Measurements from ENCODE around the gene IL21.

IL21 gene

DNA sequence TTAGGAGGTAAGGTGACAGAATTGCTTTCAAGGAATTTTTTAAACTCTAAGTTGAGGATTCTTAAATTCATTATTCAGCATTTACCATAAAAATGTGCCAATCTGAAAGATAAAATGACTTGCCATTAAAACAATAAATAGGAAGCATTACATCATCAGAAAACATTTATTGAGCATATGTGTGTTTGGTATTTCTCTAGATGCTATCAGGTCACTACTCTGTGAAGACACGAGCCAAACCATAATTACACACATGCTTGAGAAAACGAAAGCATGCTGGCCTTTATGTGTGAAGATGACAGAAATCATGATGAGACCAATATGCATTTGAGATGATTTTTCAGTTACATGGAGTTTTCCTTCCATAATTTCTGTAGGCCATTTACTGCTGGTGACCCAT is 12.3 kb upstream of the IL21 start:
- DNase-seq (ENCODE audit: low read depth, low spot score): no peak

GRCh38 chr4:122632396-122633143 is 11.7 kb upstream of the IL21 start:
- DNase-seq (ENCODE audit: low read depth, low spot score): no peak

GRCh38 chr4:122625156-122625555 is 4.3 kb upstream of the IL21 start:
- DNase-seq (ENCODE audit: low read depth, low spot score): no peak

DNA sequence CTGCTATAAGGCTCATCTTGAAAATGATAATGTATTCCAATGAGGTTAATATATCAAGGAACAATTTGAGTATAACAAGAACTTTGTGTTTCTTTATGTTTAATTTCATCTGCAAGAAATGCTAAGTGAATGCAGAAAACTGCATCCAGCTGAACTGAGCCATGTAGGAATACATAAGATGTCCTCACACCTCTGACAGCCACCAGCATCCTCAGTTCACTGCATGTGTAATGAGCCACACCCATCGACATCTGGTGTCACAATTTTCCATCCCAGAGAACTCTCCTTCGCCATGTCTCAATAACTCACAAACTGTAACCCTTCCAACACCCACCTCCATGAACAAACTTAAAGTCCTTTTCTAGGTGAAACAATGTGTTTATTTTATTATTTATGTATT is 3.3 kb upstream of the IL21 start:
- DNase-seq (ENCODE audit: low read depth, low spot score): no peak

DNA sequence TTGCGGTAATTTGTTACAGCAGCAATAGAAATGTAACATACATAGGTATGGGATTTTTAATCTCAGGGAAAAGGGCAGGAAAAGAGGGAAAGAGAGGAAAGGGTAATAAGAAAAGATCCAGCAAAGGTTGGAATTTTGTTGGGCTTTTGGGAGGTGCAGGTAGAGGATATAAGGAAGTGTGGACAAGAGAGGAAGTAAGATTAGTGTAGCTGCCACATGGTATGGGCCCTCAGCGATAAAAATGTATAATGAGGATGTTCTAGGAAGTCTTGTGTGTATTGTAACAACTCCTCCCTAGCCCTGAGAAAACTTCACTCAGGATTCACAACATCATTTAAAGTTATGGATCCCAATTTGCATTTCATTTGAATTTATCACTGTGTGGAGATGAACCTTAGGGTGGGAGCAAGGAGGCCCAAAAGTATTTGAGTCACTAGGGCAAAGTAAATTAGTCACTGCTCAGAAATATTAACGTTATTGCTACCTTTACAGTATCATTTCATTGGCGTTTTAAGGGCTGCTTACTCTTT is 2.8 kb upstream of the IL21 start:
- no peak for DNase-seq (ENCODE audit: low read depth, low spot score)

- DNase-seq (ENCODE audit: low read depth, low spot score): no peak
Observed at GRCh38 chr4:122622400-122622799, 1.5 kb upstream of the IL21 start.

GRCh38 chr4:122619611-122620010 is 1.3 kb downstream of the IL21 start:
- DNase-seq (ENCODE audit: low read depth, low spot score): no peak

DNA sequence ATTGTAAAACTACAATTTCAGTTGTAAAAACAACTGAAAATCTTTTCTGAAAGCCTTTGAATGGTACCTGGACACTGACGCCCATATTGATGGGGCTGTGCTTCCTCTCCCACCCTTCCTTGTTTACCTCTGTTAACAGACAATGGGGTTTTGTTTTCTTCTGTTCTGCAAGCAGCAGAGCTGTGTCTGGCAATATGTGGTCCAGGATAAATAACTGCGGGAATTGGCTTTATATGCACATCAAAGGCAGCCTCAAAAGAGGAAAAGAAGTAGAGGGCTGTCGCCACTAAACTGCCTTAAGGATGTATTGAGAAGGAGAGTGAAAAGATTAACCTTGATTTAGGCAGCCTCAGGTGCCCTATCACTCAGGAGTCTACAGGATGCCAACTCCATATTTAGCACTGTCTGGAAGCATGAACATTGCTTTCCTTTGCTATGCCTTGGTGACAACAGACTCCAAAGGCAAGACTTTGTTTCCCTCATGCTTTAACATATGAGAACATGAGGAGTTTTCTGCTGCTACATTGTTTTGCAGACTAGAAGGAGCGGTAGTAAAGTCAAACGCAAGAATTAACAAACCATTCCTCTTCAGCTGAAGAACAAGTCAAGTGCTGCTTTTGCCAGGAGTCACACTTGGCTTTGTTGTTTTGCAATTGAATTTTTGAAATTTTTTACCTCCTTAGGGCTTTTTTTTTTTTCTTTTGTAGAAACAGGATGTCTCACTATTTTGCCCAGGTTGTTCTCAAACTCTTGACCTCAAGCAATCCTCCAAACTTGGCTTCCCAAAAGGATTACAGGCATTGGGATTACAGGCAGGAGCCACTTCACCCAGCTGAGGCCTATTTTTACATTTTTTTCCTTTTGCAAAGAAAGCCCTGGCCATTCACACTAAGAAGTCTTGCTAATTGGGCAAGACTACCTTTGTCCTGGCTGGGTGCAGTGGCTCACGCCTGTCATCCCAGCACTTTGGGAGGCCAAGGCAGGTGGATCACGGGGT is 3.0 kb downstream of the IL21 start:
- no peak for DNase-seq (ENCODE audit: low read depth, low spot score)

GRCh38 chr4:122616915-122617596 is 3.8 kb downstream of the IL21 start:
- DNase-seq (ENCODE audit: low read depth, low spot score): no peak

DNA sequence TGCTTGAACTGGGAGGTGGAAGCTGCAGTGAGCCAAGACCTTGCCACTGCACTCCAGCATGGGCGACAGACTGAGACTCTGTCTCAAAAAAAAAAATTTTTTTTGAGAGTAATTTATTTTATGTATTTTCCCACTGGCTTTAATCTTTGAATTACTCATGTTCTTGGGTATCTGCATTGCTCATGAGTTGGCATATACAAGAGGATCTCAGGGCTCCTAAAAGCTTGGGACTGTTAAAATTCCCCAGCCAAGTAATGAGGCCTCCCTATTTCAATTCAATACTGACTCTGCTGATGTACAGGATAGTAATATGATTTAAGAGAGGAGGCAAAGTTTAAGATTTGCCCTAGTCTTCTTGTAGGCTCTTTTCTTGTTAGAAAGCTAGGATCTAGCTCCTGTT is 6.2 kb downstream of the IL21 start:
- no peak for DNase-seq (ENCODE audit: low read depth, low spot score)

DNA sequence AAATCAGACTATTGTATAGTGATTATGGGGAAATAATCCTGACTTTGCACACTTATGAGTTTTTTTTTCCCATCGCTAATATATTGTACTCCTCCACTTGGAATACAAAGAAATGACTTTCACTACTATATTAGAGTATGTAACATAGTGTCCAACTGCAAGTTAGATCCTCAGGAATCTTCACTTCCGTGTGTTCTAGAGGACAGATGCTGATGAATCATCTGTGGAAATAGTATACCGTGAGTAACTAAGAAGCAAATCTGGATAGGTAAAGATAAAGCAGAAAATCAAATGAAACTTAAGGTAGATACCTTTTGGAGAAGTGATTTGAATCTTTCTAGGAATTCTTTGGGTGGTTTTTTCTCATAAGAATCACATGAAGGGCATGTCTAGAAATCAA is 8.3 kb downstream of the IL21 start:
- DNase-seq (ENCODE audit: low read depth, low spot score): no peak

DNA sequence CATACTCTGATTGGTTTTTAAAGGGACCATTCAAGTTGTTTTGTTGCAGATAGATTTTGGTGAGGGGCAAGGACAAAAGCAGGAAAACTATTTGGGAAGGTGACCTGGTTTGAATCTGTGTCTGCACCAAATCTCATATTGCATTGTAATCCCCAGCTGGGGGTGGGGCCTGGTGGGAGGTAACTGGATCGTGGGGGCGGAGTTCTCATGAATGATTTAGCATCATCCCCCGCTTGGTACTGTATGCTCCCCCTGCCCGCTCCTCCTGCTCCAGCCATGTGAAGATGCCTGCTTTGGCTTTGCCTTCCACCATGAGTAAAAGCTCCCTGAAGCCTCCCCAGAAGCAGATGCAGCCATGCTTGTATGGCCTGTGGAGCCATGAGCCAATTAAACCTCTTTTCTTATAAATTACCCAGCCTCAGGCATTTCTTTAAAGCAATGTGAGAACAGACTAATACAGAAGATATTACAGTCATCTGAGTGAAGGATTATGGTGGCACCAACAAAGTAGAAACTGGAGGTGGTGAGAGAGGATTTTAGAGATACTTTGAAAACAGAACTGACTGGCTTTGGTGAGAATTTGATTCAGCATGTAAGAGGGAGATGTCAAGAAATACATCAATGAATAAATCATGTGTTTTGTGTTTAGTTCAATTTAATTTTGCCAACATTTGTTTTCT is 14.4 kb downstream of the IL21 start:
- DNase-seq (ENCODE audit: low read depth, low spot score): no peak

DNA sequence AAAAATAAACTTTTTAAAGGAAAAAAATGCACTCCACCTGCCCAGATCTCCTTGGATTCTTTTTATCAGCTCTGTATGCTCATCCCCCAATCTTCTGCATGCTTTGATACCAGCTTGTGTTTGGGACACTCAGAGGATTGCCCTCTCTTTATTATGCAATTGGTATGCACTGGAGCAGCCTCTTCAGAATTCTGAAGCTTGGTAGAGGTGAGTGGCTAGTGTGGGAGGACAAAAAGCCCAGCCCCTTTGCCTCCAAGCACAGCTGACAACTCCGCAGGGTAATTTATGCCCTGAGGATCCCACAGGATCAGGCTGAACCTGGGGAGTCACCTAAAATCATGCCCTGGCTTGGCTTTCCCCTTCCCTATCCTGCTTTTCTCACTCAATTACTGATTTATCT is 16.7 kb downstream of the IL21 start:
- no peak for DNase-seq (ENCODE audit: low read depth, low spot score)

GRCh38 chr4:122603156-122603574 is 17.7 kb downstream of the IL21 start:
- DNase-seq (ENCODE audit: low read depth, low spot score): no peak

DNA sequence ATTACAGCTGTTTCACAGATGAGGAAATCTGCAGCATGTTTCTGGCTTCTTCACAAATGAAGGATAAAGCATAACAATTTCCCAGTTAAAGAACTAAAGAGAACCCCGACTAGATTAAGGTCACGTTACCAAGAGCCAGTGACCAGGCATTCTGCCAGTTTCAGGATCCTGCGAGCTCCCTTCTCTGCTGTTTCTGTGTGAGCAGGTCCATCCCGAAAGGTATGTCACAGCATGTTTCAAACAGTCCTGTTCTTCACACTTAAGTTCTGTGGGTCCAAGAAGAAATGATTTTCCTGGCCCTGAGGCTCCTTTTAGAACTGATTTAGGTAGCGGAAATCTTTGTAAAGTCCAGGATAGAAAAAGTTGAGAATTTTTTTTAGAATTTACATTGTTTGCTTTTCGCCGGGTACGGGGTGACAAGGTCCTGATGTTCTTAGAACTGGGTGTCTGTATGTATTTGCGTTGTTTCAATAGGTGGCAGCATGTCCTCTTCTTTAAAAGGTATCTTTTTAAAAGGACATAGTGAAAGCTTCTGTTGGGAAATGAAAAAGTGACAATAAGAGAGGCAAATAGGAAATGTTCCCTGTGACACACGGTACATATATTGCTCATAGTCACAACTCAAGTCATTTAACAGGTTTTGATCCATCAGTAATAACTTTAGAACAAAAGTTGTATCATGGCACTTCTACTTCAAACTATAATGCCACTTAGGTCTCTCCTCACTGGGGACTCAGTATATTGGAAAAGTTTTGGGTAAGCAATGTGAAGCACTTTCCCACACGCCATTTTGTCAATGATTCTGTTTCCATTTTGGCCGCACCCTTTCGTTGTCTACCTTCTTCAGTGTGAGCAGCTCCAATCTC is 18.4 kb downstream of the IL21 start:
- no peak for DNase-seq (ENCODE audit: low read depth, low spot score)

- DNase-seq (ENCODE audit: low read depth, low spot score): no peak
Observed at GRCh38 chr4:122591196-122591595, 29.7 kb downstream of the IL21 start.

- no peak for DNase-seq (ENCODE audit: low read depth, low spot score)
Observed at GRCh38 chr4:122588453-122589238, 32.2 kb downstream of the IL21 start.

- no peak for DNase-seq (ENCODE audit: low read depth, low spot score)
Observed at GRCh38 chr4:122584519-122584918, 36.3 kb downstream of the IL21 start.

DNA sequence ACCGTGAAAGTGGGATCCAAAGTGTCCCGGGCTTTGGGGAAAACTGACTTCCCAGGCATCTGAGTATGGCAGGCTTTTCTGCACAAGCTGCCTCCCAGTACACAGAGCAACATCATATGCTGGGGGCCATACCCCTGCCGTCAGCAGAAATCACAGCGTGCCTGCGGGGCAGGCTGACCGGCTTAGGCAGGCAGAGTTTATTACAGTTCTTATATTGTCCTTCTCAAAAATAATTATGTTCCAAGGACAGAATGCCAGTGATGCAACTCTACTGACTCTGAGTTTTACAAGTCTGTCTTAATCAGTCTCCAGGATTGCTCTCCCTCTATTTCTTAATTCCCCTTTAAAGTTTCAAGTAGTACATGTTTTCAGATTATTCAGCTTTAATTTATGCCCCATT is 37.0 kb downstream of the IL21 start:
- DNase-seq (ENCODE audit: low read depth, low spot score): no peak
